Cardiac fibroblast (primary cell): ENCODE results near the gene EPHA6.

Experiments
- DNase-seq, 2 donors: peaks; one replicate each; pipeline versions ENCODE4 v3.0.0 to v3.0.0-alpha.2; 2010; ENCODE audit warnings: low read depth in 2 of 2
- H3K4me3 ChIP-seq, 2 donors: replicated peaks in 1 of 2; 1 replicate in 1 of 2; 2 replicates in 1 of 2; pipeline ENCODE4 v1.5.1; 2011; ENCODE audit warnings: low read depth in 2 of 2, low read length in 2 of 2, mild to moderate bottlenecking in 2 of 2, moderate library complexity in 1 of 2
- TF ChIP-seq, protein P1 (sequence below): IDR thresholded peaks from one replicate; pipeline ENCODE4 v1.5.1; 2011; ENCODE audit warnings: low read depth, mild to moderate bottlenecking, low read length, inconsistent platforms

Gene EPHA6

GRCh38 chr3:97673357-97673997 lies 859.1 kb downstream of the EPHA6 start:
- no peak for DNase-seq
- no peak overlapping the region for H3K4me3 ChIP-seq
- TF ChIP-seq, protein P1, sequence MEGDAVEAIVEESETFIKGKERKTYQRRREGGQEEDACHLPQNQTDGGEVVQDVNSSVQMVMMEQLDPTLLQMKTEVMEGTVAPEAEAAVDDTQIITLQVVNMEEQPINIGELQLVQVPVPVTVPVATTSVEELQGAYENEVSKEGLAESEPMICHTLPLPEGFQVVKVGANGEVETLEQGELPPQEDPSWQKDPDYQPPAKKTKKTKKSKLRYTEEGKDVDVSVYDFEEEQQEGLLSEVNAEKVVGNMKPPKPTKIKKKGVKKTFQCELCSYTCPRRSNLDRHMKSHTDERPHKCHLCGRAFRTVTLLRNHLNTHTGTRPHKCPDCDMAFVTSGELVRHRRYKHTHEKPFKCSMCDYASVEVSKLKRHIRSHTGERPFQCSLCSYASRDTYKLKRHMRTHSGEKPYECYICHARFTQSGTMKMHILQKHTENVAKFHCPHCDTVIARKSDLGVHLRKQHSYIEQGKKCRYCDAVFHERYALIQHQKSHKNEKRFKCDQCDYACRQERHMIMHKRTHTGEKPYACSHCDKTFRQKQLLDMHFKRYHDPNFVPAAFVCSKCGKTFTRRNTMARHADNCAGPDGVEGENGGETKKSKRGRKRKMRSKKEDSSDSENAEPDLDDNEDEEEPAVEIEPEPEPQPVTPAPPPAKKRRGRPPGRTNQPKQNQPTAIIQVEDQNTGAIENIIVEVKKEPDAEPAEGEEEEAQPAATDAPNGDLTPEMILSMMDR = no peak

DNA sequence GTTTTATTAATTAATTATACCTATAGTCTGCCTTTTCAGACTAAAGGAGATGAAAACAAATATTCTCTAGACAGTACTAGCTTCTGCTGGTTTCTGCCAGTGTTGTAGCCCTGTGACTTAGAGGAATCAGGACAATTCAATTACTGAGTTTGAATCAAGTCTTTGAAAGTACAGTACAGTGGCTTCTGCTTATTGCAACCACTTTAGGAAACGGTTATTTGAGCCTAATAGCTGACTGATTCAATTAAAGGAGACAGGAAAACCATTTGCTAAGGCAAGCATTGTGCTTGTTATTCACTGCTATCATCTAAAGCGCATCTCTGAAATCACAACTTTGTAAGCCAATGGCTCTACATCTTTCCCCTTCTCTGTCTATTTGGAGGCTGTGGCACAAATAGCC lies 860.1 kb downstream of the EPHA6 start:
- H3K4me3 ChIP-seq = no peak overlapping the region
- TF ChIP-seq, protein P1 = no peak
- DNase-seq = no peak

DNA sequence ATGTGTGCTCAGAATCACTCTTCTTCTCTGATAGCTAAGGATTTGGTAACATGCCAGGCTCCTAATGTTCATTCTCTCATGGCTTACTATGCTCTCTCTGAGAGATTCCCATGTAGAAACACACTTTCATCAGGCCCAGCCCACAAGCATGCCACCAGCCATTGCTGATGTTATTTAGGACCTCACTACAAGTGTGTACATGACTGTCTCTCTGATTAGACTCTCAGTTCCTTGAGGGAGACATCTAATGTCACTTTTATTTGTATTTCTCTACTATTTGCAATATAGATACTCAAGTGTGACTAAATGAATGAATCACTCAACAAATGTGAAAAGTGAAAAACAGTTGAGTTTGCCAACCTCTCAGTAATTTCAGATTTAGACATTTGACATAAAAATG lies 865.8 kb downstream of the EPHA6 start:
- no peak overlapping the region for H3K4me3 ChIP-seq
- TF ChIP-seq, protein P1 = no peak
- DNase-seq = no peak

DNA sequence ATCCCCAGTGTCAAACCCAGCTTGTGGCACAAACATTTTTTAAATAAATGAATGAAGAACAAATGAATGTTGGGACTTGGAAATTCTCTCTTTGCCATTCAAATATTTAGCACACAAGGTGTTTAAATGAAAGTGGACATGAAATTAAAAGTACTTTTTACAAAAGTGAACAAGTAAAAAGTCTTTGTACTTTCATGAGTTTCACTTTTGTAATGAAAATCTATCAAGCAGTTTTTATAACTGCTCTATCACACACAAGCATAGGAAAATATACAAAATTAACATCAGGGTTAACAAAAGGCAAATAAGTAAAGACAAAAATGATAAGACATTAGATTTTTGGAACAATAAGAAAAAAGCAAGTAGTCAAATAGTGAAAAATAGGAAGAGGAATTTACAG lies 866.3 kb downstream of the EPHA6 start:
- no peak overlapping the region for H3K4me3 ChIP-seq
- no peak for DNase-seq
- TF ChIP-seq, protein P1 = no peak

DNA sequence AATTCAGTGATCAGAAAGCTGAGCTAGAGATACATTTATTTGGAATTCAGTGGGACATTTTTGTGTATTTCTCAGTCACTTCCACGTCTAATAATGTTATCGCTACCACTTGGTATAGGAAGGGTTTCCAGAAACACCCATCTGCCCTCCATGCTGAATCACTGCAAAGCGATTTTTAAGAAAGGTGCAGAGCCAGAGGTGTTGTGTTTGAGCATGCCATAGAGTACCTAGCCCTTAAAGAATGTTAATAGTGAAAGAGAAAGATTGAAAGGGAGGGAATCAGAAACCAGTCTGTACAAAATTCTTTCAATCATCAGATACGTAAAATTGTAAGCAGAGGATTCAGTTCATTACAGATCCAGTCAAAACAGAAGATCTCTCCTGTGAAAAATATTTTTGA lies 870.1 kb downstream of the EPHA6 start:
- TF ChIP-seq, protein P1 = no peak
- DNase-seq = no peak
- H3K4me3 ChIP-seq = no peak overlapping the region

DNA sequence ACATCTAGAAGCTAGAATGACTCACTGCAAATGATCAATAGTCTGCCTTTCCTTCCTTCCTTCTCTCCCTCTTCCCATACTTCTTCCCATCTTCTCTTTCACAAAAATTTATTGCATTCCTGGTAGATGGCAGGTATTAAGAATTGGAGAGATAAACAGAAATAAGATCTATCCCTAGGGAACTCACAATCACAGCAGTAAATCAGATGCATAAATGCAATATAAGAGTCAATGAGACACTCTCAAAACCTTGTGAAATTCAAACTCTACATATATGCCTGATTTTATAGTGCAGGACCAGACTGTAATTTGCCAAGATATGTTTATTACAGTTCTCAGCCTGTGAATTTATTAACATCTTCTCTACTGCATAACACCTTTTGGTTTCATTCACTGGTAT lies 871.9 kb downstream of the EPHA6 start:
- H3K4me3 ChIP-seq = no peak overlapping the region
- no peak for DNase-seq
- TF ChIP-seq, protein P1 = no peak

DNA sequence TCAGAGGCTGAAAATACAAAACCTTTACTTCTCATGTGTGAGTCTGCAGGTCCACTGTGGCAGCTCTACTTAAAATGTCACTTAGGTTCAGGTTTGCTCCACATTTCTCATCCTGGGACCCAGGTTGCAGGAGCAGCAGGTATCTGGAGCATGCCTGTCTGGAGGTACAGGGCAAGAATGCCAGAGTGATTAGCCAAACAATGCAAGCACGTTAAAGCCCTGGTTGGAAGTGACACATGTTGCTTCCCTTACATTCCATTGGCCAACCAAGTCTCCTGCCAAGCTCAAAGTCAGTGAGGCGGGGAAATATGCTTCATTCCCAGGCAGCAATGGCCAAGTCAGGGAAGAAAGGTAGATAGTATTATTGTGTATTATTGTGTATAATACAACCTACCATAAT lies 873.3 kb downstream of the EPHA6 start:
- TF ChIP-seq, protein P1 = no peak
- H3K4me3 ChIP-seq = no peak overlapping the region

More for the DNA sequence above, 873.3 kb downstream of the EPHA6 start:
- DNase-seq = no peak
